Adrenal gland (tissue), 12 donors: ENCODE measurements around the gene RASA2. TPM values are rescaled to one million over a fixed set of nuclear protein-coding genes. Genes with fewer than 3 reads are reported as not detected.

ENCODE experiments used
- DNase-seq, 7 donors: peaks; one replicate each; pipeline ENCODE4 v3.0.0-alpha.2; 2019 to 2020
- H3K27ac ChIP-seq, 5 donors: fragments of 200-600 bp; sonication (generic) in 4 of 5; 1 replicate in 3 of 5; 2 replicates in 2 of 5; pipeline versions ENCODE4 v1.5.1 to v1.8.0; 2016 to 2020; ENCODE audit warnings: mild to moderate bottlenecking in 1 of 5
- H3K27me3 ChIP-seq: fragments of 200-600 bp; 2 replicates; pipeline ENCODE4 v1.8.0; 2021
- H3K36me3 ChIP-seq, 2 donors: fragments of 200-600 bp; replicated peaks in 1 of 2; 1 replicate in 1 of 2; 2 replicates in 1 of 2; pipeline versions ENCODE4 v1.5.1 to v1.8.0; 2018 to 2022
- H3K4me1 ChIP-seq, 2 donors: fragments of 200-600 bp; replicated peaks in 1 of 2; 1 replicate in 1 of 2; 2 replicates in 1 of 2; pipeline versions ENCODE4 v1.5.1 to v1.8.0; 2018 to 2021
- H3K4me3 ChIP-seq, 4 donors: fragments of 200-600 bp; sonication (generic) in 3 of 4; one replicate each; pipeline ENCODE4 v1.5.1; 2016 to 2018
- H3K9me3 ChIP-seq, 3 donors: fragments of 200-600 bp; sonication (generic) in 1 of 3; replicated peaks in 1 of 3; 1 replicate in 2 of 3; 2 replicates in 1 of 3; pipeline versions ENCODE4 v1.5.1 to v1.8.0; 2016 to 2021
- CTCF ChIP-seq, 6 experiments: fragments of 450-650 bp in 4 of 6; fragments of 200-600 bp in 2 of 6; sonication (generic) in 1 of 6; IDR thresholded peaks; 1 replicate in 5 of 6; 2 replicates in 1 of 6; pipeline versions ENCODE4 v1.5.1 to v1.8.0; 2016 to 2021; ENCODE audit warnings: antibody characterized with exemption in 6 of 6, mild to moderate bottlenecking in 2 of 6, moderate library complexity in 1 of 6
- POLR2A ChIP-seq, 2 donors: fragments of 450-650 bp; IDR thresholded peaks; one replicate each; pipeline ENCODE4 v1.6.1; 2017; ENCODE audit warnings: antibody characterized with exemption in 2 of 2, mild to moderate bottlenecking in 2 of 2, moderate library complexity in 1 of 2
- WGBS, 4 donors: extraction: QIAGEN DNeasy Blood & Tissue Kit in 2 of 4; methylation state at CpG; one replicate each; pipeline versions ENCODE4 v1.1.5 to v1.1.7; 2013 to 2017; 5-methylcytosine and 5-hydroxymethylcytosine counted together
- intact Hi-C, 2 donors: fragments of 100-400 bp; cut with DNase I; formaldehyde crosslinking; loops; one replicate each; pipeline versions ENCODE4 v1.14.1 to v1.15.0; 2022 to 2023
- polyA plus RNA-seq, 3 donors: library from polyadenylated mRNA; stranded (reverse); fragments of 200-250 nt in 2 of 3; fragments of 350-450 nt in 1 of 3; fragmentation: Illumina TruSeq in 1 of 3; extraction: RNeasy Lipid Tissue Mini Kit (QIAGEN cat#74804) in 1 of 3; gene quantifications; one replicate each; pipeline ENCODE4 v1.2.3, GENCODE V29; 2013 to 2014
- total RNA-seq, 9 donors: library from RNA; depleted of rRNA in 4 of 9; stranded (reverse); fragments of >200 nt in 4 of 9; fragments of 120-200 nt in 1 of 9; fragmentation: NEBNext Ultra II Directional in 1 of 9; extraction: Animal tissue kit (Norgen Biotek cat#: 25700) in 1 of 9; gene quantifications; one replicate each; pipeline versions ENCODE4 v1.1.0 to v1.2.4, GENCODE V29; 2013 to 2023
- donor health status: healthy with polysubstance abuse.
- donor health status: Bipolar disorder and iron deficiency.
- donor health status: DM: yes; HTN: yes; CAD: no.
- donor health status: DM: no; HTN: no; CAD: no.
- donor health status: DM: no; HTN: no; CAD: no.
- donor health status: DM: yes; HTN: yes; CAD: no.

Gene RASA2
- total and polyA plus RNA-seq, 12 donors, result 5.7 to 52.5 (median 10.2) TPM

- intact Hi-C loops, result no loop called here
- TF ChIP-seq CTCF (IDR thresholded peaks at IDR 0.05) (no peak), POLR2A (IDR thresholded peaks at IDR 0.05) (no peak)
- WGBS, 4 donors, result 89 to 95% (median 92%) methylated on average over 2 of the region's 2 CpGs
- no peak for DNase-seq
- H3K9me3 ChIP-seq, result peaks cover 0 to 14% (median 0%) of the 10 kb centered on the region in 3 donors
- no peak overlapping the region for H3K4me3 ChIP-seq
- no peaks in the 10 kb centered on the region for H3K27me3 ChIP-seq
- peaks cover 9 to 15% of the 10 kb centered on the region in 2 donors for H3K4me1 ChIP-seq
- no peaks in the 10 kb centered on the region for H3K36me3 ChIP-seq
- H3K27ac ChIP-seq, result no peak overlapping the region
Measured at GRCh38 chr3:141550926-141551665, 64.3 kb downstream of the RASA2 start.

GRCh38 chr3:141552440-141552991 is 65.7 kb downstream of the RASA2 start:
- 48 to 61% (median 50%) methylated on average over 2 of the region's 2 CpGs for WGBS, 4 donors
- Histone ChIP-seq H3K27me3 (no peaks in the 10 kb centered on the region), H3K36me3 (no peaks in the 10 kb centered on the region), H3K9me3 (peaks cover 0 to 6% (median 0%) of the 10 kb centered on the region in 3 donors), H3K27ac (peak overlapping the region in 2 of 5 donors; percentile 7 to 15), H3K4me1 (peaks cover 9 to 17% of the 10 kb centered on the region in 2 donors), H3K4me3 (no peak overlapping the region)
- DNase-seq, result no peak
- intact Hi-C loops, result no loop called here
- TF ChIP-seq POLR2A (IDR thresholded peaks at IDR 0.05) (no peak), CTCF (IDR thresholded peaks at IDR 0.05) (no peak)

GRCh38 chr3:141553055-141553454 is 66.2 kb downstream of the RASA2 start:
- Histone ChIP-seq H3K4me3 (no peak overlapping the region), H3K27ac (peak overlapping the region in 2 of 5 donors; percentile 7 to 15), H3K36me3 (no peaks in the 10 kb centered on the region), H3K9me3 (peaks cover 0 to under 1% (median 0%) of the 10 kb centered on the region in 3 donors), H3K4me1 (peaks cover 9 to 23% of the 10 kb centered on the region in 2 donors), H3K27me3 (no peaks in the 10 kb centered on the region)
- TF ChIP-seq POLR2A (IDR thresholded peaks at IDR 0.05) (no peak), CTCF (IDR thresholded peaks at IDR 0.05) (no peak)
- DNase-seq, result no peak
- 50 to 59% (median 52%) methylated on average over 1 of the region's 1 CpG for WGBS, 4 donors
- intact Hi-C loops, result no loop called here

GRCh38 chr3:141556034-141556433 is 69.2 kb downstream of the RASA2 start:
- intact Hi-C loops, result loop anchor here (5.0 kb wide), 2 partner anchors 74 to 79 kb away; no protein-coding TSS in a partner anchor

More at GRCh38 chr3:141556034-141556433, 69.2 kb downstream of the RASA2 start:
- no peaks in the 10 kb centered on the region for H3K27me3 ChIP-seq
- H3K4me1 ChIP-seq, result peaks cover 9 to 29% of the 10 kb centered on the region in 2 donors
- no peak for DNase-seq
- no peaks in the 10 kb centered on the region for H3K9me3 ChIP-seq
- no peaks in the 10 kb centered on the region for H3K36me3 ChIP-seq
- H3K4me3 ChIP-seq, result no peak overlapping the region
- TF ChIP-seq POLR2A (IDR thresholded peaks at IDR 0.05), result no peak
- TF ChIP-seq CTCF (IDR thresholded peaks at IDR 0.05), result no peak
- 76 to 94% (median 86%) methylated on average over 1 of the region's 1 CpG for WGBS, 4 donors
- H3K27ac ChIP-seq, result no peak overlapping the region
